GM19025 (cell line): Measurements from ENCODE around the gene TNFAIP8L1.
"Not testable (repeated sequence)": the region's sequence is repeated elsewhere in the genome, so short reads cannot be mapped to it uniquely, and the experiment has no call there.

ENCODE experiments used
- ATAC-seq: cut with Tn5 transposase; IDR thresholded peaks from one replicate; pipeline ENCODE4 v1.9.1; 2021; ENCODE audit warnings: mild to moderate bottlenecking, low read depth, moderate library complexity; ENCODE audit not compliant: unreplicated experiment

The TNFAIP8L1 gene

GRCh38 chr19:4673726-4674125 lies 34.4 kb downstream of the TNFAIP8L1 start:
- no peak for ATAC-seq

DNA sequence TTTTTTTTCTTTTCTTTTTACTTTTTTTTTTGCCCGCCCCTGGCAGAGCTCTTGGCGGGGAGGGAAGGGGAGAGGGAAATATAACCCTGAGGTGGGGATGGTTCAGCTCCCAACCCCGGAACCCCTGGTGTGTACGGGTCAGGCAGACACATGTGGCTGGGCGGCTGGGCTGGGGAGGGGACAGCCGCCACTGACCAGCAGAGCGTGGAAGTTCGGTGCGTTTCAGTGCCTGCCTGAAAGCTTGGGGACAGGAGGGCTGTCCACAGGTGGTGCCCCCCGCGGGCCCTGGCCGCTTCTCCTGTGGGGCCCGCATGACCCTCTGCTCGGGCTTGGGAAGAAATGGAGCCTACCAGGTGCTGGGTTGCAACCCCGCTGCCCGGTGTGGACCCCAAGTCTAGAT lies 36.0 kb downstream of the TNFAIP8L1 start:
- no peak for ATAC-seq

GRCh38 chr19:4676955-4677731 lies 37.8 kb downstream of the TNFAIP8L1 start:
- ATAC-seq, result no peak

GRCh38 chr19:4678881-4679790 lies 39.8 kb downstream of the TNFAIP8L1 start:
- no peak for ATAC-seq

DNA sequence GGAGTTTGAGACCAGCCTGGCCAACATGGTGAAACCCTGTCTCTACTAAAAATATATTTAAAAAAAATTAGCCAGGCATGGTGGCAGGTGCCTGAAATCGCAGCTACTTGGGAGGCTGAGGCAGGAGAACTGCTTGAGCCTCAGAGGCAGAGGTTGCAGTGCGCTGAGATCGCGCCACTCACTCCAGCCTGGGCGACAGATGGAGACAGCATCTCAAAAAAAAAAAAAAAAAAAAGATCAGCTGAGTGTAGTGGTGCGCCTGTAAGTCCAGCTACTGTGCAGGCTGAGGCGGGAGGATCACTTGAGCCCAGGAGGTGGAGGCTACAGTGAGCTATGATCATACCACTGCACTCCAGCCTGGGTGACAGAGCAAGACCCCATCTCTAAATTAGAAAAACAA lies 40.7 kb downstream of the TNFAIP8L1 start:
- ATAC-seq, result not testable (repeated sequence)

DNA sequence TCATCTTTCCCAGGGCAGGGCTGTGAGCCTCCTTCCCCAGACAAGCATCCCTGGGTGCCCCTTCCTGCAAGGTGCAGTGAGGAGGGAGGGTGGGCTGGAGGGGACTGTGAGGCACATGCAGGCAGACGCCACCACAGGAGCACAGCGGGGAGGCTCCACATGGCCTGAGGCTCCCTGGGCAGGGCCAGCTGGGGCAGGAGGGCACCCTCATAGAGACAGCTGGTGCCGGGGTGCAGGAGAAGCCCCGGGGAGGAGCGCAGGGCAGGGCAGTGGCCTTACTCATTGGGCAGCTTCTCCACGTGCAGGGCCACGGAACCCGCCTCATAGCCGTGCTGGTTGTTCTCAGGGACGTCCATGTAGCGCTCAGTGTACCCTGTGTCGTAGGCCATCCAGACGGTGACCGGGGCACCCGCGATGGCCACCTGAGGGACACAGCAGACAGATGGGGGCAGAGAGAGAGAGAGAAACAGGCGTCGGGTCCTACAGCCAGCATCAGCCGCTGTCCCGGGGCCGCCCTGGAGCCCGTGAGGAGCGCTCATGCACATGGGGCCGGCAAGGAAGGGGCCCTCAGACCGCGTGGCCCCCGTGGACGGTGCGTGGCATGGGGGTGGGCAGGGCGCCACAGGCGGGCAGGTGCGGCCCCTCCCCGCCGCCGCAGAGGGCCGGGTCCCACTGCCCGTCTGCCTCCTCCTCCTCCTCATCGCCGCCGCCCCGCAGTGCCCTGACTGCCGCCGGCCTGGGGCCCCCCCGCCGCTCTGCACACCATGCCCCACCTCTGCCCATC lies 43.3 kb downstream of the TNFAIP8L1 start:
- no peak for ATAC-seq

DNA sequence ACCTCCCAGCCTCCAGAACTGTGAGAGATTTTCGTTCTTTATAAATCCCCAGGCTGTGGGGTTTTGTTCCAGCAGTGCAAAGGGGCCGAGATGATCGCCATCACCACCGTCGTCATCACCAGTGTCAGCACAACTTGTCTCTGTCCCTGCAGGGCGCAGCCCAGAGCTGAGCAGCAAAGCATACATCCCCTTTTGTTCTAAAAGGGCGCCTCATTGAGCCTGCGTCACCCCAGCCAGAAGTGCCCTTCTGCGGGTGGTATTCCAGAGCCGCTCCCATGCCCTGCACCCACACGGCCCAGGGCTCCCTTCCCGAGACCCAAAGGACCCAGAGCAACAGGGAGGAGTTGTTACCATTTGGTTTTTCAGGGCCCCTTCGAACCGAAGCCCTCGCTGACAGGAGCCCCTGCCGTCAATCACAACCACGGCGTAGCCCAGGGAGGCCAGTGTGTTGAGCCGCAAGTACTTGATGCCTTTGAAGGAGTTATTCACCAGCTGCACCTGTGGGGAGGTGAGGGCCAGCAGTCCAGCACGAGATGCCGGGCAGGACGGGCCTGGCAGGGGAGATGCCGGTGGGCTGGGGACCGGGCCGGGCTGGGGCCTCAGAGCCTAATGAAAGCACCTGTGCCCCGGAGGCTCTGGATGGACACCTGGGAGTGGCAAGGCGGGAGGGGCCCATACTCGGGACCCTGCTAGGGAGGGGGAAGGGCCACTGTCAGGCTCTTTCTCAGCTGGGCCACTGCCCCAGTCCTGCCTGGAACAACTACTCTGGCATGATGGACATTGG lies 45.2 kb downstream of the TNFAIP8L1 start:
- ATAC-seq, result no peak

- ATAC-seq, result no peak
Observed at GRCh38 chr19:4686700-4687099, 47.4 kb downstream of the TNFAIP8L1 start.

DNA sequence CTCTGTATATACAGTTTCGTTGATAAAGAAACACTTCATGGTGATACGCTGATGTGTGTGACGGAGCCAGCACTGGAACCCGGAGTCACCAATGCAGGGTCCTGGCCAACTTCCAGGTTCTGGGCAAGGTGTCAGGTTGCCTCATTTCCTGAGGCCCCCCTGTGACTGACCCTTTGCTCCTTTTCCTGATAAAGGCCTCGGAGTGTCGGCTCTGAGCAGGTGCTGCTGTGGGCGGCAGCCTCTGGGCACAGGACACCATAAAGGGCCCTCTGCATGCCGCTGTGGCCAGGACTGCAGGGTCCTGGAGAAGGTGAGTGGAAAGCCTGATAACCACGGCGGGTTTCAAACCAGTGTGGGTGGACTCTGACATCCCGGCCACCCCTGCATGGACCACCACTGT lies 48.1 kb downstream of the TNFAIP8L1 start:
- ATAC-seq, result no peak

DNA sequence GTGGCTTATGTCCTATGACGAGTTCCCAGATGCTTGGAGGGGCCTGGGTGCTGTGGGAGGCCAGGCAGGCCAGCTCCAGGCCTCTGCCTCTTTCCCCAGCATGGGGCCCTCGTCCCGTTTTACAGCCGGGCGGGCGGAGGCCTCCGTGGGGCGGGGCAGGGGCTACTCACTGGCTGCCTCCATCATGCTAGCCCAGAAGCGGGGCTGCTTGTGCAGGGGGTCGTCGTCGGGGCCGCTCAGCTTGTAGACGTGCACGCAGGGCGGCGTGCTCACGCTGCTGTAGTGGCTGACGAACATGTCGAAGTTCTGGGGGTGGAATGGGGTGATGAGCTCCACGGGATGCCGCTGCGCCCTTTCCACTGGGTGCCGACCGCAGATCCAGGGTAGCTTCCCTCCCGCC lies 49.3 kb downstream of the TNFAIP8L1 start:
- ATAC-seq, result no peak

DNA sequence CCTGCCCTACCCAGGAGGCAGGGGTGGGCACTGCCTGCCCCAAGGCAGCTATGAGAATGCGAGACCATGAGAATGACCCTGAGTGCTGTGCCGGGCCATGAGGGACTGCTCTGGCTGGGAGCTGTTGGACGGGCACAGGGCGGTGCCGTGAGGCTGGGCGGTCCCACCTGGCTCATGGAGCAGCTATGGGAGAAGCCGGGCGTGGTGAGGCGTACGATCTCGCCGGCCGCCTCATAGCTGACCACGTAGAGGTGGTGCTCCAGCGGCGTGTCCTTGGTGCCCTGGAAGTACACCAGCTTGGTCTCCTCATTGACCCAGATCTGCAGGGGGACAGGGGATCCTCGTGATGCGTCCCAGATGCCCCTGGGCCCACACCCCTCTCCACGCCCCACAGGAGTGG lies 50.1 kb downstream of the TNFAIP8L1 start:
- ATAC-seq, result no peak

DNA sequence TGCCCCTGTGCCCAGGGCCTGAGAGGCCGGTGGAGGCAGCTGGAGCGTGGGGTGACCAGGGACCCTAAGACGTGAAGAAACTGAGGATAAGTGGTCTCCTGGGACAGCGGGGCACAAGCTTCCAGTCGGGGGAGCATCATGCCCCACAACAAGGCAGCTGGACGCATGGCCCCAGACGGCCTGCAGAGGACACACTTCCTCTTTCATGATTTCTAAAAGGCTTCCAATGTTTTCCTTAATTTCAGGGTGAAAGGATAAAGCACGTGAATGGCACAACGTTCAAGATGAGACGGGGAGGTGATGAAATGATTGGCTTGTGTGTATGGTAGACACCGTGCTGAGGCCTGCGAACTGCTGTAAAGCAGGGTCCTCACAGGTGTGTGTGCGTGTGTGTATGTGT lies 51.0 kb downstream of the TNFAIP8L1 start:
- no peak for ATAC-seq

DNA sequence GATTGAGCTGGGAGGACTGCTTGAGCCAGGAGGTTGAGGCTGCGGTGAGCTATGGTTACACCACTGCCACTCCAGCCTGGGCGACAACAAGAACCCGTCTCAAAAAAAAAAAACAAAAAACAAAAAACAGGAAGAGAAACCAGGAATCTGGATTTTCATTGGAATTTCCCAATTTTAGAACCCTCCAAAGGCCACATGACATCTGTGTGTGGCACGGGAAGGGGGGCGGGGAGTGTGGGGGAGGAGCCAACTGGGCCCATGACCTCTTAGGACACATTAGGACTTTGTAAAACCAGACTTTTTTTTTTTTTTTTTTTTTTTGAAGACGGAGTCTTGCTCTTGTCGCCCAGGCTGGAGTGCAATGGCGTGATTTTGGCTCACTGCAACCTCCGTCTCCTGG lies 52.1 kb downstream of the TNFAIP8L1 start:
- no peak for ATAC-seq

DNA sequence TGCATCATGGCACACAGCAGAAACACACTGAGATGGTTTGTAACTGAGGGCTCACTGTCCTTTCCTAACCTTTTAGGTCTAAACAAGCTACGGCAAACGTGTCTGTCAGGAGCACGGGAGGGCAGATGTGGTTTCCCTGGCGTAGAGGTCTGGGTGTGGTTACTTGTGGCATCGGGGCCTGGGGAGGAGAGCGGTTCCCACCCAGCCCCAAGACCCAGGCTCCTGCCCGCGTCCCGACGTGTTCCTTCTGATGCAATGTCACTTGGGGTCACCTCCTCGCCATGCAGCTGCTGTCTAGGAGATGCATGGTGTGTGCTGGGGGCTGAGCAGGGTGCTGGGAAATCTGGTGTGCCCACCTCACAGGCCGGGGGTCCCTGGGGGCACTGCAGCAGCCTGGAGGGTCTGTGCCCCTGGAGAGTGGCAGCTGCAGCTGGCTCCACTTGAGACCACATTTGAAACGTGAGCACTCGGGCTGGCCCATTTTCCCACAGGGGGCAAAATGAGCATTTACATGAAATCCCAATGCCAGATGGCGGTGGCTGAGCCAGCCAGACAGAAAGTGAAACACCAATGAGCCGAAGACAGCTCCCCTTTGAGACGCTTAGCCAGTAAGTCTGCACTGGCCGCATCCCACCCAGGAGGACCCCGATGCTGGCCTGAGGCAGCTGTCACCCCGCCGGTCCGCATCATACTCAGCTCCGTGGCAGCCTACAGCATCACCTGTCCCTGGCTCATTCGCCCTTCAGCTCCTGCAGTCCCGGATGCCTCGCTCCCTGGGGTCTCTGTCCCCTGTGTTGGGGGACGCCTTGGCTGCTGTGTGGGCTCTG lies 53.1 kb downstream of the TNFAIP8L1 start:
- no peak for ATAC-seq

DNA sequence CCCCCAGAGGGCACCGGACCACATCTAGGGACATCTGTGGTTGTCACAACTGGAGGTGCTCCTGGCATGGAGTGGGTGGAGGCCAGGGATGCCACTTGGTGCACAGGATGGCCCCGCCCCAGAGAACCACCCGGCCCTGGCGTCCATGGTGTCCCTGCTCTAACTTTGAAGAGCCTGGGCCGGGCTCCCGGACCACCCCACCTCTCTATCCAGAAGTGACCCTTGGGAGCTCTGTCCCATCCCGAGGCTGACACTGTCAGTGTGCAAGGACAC lies 53.7 kb downstream of the TNFAIP8L1 start:
- ATAC-seq, result no peak

GRCh38 chr19:4693471-4694121 lies 54.3 kb downstream of the TNFAIP8L1 start:
- no peak for ATAC-seq

DNA sequence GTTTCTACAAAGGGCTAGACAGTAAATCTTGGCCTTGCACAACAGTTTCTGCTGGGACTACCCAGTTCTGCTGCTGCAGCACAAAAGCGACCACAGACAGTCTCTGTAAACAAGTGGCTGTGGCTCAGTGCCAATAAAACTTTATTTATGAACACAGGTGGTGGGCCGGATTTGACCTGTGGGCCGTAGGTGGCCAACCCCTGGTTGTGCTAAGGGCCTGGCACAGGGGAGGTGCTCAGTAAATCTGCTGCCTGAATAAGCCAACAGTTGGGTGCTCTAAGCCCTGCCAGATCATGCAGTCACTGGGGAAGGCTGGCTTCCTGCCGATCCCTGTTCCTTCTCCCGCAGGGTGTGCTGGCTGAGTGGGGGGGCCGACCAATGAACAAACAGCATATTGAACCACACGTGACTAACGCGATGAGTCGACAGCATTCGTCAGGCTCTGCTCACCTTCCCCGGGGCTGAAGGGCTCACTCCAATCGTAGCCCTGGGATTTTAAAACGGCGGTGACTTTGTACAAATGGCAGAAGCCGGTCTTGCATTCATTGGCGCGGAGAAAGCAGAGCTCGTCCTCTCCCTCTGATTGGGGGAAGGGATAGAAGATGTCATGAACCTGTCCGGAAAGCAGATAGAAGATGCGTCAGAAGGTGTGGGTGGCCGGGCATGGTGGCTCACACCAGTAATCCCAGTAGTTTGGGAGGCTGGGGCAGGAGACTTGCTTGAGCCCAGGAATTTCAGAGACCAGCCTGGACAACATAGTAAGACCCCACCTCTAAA lies 55.1 kb downstream of the TNFAIP8L1 start:
- no peak for ATAC-seq

GRCh38 chr19:4695224-4695731 lies 56.0 kb downstream of the TNFAIP8L1 start:
- ATAC-seq, result no peak
